ENCODE results near the gene SH2B2.

The SH2B2 gene

GRCh38 chr7:102264367-102264891, 22.2 kb upstream of the SH2B2 start:
- H3K4me3 ChIP-seq (ENCODE audit: low read depth, low read length): no peak overlapping the region

DNA sequence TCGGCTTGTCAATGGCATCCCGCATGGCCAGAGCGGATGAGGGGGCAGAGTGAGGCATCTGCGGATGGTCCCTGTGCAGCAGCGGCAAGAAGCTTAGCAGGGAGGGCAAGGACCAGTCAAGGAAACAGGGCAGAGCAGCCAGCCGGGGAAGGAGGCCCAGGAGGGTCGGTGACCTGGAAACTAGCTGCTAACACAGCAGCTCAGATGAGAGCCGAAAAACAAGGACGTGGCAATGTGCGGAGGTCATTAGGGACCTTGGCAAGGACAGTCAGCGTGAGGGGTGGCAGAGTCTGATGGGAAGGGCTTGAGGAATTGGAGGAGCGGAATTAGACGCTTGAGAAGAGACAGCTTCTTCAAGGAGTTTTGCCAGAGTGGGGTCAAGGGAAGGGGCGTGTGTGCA, 20.1 kb upstream of the SH2B2 start:
- no peak overlapping the region for H3K4me3 ChIP-seq (ENCODE audit: low read depth, low read length)

DNA sequence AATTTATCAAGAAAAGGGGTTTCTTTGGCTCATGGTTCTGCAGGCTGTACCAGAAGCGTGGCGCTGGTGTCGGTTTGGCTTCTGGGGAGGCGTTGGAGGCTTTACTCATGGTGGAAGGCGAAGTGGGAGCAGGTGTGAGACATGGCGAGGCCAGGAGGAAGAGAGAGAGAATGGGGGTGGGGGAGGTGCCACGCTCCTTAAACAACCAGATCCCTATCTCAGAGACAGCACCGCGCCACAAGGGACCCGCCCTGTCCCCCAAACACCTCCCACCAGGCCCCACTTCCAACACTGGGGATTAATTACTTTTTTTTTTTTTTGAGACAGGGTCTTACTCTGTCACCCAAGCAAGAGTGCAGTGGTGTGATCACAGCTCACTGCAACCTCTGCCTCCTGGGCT, 18.0 kb upstream of the SH2B2 start:
- H3K4me3 ChIP-seq (ENCODE audit: low read depth, low read length): no peak overlapping the region

DNA sequence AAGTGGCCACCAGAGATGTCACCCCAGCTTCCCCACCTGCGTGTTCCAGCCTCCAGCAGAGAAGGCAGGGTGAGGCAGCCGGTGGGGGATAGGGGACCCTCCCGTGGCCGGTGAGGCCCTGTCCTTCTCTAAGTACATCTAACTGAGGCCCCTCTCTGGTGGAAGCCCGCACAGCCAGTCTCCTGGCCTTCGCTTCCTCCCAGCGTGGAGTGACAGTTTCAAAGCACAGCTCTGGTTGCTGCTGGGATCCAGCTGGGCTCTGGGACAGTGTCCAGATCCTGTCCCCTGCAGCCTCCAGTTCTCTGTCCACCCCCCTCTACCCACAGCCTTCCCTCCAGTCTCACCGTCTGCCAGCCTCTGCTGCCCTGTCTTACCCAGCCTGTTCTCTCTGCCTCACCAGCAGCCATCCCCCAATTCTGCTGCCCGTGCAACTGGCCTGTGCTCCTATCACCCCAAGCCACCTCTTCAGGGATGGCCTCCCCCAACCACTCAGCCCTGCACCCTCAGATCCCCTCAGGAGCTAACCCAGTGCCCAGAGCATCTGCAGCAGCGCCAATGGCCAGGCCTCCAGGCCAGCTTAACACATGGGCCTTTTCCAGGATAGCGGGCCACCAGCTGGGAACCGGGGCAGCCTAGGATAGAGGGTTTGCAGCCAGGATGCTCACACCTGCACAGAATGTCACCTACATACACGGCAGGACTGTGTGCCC, 16.3 kb upstream of the SH2B2 start:
- H3K4me3 ChIP-seq (ENCODE audit: low read depth, low read length): no peak overlapping the region

DNA sequence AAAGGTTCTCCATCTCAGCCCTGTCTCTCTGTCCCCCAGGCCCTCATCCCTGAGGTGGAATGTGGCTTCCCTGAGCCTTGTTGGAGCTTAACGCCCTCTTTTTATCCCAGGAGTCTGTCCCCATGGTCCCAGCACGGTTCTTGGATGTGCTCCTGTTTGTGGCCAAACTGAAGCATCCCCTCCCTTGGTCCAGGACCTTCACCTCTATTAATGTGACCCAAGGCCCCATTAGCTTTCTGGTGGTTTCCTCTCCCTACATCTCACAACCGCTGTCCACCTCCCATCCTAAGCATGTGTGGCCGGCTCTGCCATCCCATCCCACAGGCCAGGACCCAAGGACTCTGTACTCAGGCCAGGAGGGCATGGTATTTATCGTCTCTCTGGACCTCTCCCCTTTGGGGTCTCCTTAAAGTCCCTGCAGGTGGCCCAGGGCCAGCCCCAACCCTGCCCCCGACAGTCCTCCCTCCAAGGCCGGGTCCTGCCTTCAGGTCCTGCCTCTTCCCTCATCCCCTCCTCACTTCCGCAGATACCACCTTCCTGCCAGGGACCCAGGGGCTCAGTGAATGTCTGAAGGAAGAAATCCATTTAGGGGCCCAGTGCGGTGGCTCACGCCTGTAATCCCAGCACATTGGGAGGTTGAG, 15.4 kb upstream of the SH2B2 start:
- no peak overlapping the region for H3K4me3 ChIP-seq (ENCODE audit: low read depth, low read length)

- H3K4me3 ChIP-seq (ENCODE audit: low read depth, low read length): no peak overlapping the region
Measured at GRCh38 chr7:102272075-102272916, 14.4 kb upstream of the SH2B2 start.

DNA sequence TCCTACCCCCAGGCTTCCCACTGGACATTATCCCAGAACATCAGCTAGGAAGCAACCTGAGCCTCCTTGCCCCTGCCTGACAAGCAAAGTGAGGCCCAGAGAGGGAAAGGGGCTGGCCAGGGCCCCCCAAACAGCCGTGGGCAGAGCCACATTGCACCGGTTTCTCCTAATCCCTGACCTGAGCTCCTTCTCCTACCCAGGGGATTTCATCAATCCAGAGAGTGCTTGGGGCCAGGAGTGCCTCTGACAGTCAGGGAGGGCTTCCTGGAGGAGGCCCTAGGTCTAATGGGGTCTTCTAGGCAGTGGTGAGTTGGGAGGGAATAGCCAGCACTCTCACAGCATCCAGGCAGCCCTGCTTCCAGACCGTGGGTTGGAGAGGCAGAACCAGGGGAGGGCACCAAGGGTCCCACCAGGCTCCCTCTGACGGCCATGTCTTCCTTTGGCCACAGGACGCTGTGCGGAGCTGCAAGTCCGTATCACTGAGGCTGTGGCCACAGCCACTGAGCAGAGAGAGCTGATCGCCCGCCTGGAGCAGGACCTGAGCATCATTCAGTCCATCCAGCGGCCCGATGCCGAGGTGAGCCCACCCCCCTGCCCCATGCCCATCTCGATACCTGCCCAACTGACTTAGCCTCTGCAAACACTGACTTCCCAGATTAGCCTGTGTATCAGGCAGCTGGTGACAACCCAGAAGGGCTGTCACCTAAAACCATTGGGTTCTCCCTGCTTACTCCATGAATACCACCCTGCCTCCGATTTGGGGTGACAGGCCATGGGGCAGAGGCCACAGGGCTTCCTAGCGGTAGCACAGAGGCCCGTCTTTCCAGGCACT, 13.5 kb upstream of the SH2B2 start:
- no peak overlapping the region for H3K4me3 ChIP-seq (ENCODE audit: low read depth, low read length)

DNA sequence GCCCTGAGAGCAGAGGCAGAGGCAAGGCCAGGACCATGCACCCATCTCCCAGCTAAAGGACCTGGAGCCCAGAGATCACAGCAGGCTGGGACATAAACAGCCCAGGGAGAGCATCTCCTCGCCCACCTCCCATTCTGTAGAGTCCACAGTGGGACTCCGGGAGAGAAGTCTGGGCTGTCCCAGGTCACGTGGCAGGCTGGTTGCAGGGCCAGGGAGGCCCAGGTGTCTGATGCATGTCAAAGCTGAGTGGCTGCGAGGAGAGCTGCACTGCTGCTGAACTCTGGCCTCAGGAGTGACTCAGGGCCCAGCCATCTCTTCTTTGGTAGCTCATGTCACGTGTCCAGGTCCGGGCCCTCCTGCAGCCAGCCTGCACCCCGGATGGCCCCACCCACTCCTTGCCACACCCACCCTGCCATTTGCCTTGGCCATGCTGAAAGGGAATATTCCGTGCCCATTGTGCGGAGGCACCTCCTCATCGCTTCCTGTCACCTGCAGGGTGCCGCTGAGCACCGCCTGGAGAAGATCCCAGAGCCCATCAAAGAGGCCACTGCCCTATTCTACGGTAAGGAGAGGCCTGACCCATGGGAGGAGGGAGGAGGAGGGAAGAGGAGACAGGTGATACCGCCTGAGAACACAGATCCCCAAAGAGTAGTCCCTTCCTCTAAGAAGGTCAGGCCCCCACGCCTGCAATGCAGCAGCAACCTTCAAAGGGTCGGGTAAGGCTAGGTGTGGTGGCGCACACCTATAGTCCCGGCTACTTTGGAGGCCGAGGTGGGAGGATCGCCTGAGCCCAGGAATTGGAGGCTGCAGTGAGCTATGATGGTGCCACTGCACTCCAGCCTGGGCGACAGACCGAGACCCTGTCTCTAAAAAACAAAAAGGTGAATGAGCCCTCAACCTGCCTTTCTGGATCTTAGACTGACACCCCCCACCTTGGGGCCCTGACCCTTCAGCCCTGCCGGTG, 12.6 kb upstream of the SH2B2 start:
- no peak overlapping the region for H3K4me3 ChIP-seq (ENCODE audit: low read depth, low read length)

- no peak overlapping the region for H3K4me3 ChIP-seq (ENCODE audit: low read depth, low read length)
Measured at GRCh38 chr7:102275123-102275703, 11.5 kb upstream of the SH2B2 start.

DNA sequence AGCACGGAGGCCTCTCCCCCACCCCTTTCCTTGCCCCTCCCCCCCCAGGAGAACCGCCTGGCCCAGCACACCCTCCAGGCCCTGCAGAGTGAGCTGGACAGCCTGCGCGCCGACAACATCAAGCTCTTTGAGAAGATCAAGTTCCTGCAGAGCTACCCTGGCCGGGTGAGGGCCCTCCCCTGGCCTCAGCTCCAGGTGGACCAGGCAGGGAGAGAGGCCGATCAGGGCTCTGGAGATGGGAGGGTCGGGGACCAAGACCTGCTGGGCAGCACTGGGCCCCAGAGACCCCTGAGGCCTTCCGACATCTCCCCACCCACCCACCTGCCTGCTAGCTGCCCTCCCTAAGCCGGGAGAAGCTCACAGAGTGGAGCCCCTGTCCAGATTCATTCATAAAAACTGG, 8.8 kb upstream of the SH2B2 start:
- H3K4me3 ChIP-seq (ENCODE audit: low read depth, low read length): no peak overlapping the region

- no peak overlapping the region for H3K4me3 ChIP-seq (ENCODE audit: low read depth, low read length)
Measured at GRCh38 chr7:102279537-102280400, 6.9 kb upstream of the SH2B2 start.

GRCh38 chr7:102280521-102280920, 6.1 kb upstream of the SH2B2 start:
- no peak overlapping the region for H3K4me3 ChIP-seq (ENCODE audit: low read depth, low read length)

DNA sequence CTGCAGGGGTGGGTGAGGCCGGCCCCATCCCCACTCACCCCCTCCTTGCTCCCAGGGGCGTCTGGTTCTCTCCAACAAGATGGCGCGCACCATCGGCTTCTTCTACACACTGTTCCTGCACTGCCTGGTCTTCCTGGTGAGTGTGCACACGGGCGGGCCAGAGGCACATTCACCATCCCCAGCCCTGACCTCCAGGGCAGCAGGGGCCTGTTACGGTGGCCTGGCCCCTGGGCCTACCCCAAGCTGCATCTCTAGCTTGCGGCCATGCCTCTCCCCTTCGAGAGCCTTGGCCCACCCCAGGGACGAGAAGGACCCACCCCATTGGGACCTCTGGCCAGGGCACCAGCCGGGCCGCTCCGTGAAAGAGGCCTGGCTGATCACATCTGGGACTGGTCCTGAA, 4.9 kb upstream of the SH2B2 start:
- H3K4me3 ChIP-seq (ENCODE audit: low read depth, low read length): no peak overlapping the region

GRCh38 chr7:102282465-102283362, 4.0 kb upstream of the SH2B2 start:
- no peak overlapping the region for H3K4me3 ChIP-seq (ENCODE audit: low read depth, low read length)

GRCh38 chr7:102283477-102284189, 3.0 kb upstream of the SH2B2 start:
- no peak overlapping the region for H3K4me3 ChIP-seq (ENCODE audit: low read depth, low read length)

DNA sequence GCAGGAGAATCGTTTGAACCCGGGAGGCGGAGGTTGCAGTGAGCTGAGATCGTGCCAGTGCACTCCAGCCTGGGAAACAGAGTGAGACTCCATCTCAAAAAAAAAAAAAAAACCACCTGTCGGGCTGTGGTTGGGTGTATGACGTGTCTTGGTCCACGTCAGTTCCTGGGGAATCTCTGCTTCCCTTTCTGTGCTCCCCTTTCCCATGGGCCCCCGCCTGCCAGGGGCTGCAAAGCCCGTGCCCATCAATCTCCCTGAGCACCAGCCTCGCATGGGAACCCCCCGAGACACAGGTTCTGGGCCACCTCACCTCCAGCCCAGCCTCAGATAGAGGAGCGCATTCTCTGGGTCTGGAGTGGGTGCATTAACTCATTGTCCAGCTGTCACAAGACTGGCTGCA, 2.3 kb upstream of the SH2B2 start:
- no peak overlapping the region for H3K4me3 ChIP-seq (ENCODE audit: low read depth, low read length)

Data from iPS-11a (cell line).